GM19324 (cell line): Measurements from ENCODE around the gene MB21D2.
"Not testable (repeated sequence)": the region's sequence is repeated elsewhere in the genome, so short reads cannot be mapped to it uniquely, and the experiment has no call there.

Source experiments
- ATAC-seq: cut with Tn5 transposase; IDR thresholded peaks from one replicate; pipeline ENCODE4 v1.9.1; 2021; ENCODE audit warnings: mild to moderate bottlenecking, moderate library complexity; ENCODE audit not compliant: unreplicated experiment, low FRiP score

MB21D2 gene

GRCh38 chr3:192917404-192918274 lies at the start of gene MB21D2:
Gene MB21D2 (minus strand): TSS chr3:192917856. CDS start chr3:192917840, 16 bp downstream.
- ATAC-seq = peak; percentile 70

DNA sequence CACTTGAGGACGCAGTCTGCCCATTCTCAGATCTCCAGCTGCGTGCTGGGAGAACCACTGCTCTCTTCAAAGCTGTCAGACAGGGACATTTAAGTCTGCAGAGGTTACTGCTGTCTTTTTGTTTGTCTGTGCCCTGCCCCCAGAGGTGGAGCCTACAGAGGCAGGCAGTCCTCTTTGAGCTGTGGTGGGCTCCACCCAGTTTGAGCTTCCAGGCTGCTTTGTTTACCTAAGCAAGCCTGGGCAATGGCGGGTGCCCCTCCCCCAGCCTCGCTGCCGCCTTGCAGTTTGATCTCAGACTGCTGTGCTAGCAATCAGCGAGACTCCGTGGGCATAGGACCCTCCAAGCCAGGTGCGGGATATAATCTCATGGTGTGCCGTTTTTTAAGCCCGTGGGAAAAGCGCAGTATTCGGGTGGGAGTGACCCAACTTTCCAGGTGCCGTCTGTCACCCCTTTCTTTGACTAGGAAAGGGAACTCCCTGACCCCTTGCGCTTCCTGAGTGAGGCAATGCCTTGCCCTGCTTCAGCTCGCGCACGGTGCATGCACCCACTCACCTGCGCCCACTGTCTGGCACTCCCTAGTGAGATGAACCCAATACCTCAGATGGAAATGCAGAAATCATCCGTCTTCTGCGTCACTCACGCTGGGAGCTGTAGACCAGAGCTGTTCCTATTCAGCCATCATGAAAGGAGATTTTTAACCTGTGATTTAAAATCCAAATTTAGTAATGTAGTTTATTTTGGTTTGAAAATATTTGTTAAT lies 47.5 kb upstream of the MB21D2 start:
- not testable (repeated sequence) for ATAC-seq

DNA sequence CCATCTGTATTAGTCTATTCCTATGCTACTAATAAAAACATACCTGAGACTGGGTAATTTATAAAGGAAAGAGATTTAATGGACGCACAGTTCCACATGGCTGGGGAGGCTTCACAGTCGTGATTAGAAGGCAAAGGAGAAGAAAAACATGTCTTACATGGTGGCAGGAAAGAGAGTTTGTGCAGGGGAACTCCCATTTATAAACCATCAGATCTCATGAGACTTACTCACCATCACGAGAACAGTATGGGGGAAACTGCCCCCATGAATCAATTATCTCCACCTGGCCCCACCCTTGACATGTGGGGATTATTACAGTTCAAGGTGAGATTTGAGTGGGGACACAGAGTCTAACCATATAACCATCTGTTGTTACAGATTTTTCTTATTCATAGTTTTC lies 42.1 kb upstream of the MB21D2 start:
- no peak for ATAC-seq

DNA sequence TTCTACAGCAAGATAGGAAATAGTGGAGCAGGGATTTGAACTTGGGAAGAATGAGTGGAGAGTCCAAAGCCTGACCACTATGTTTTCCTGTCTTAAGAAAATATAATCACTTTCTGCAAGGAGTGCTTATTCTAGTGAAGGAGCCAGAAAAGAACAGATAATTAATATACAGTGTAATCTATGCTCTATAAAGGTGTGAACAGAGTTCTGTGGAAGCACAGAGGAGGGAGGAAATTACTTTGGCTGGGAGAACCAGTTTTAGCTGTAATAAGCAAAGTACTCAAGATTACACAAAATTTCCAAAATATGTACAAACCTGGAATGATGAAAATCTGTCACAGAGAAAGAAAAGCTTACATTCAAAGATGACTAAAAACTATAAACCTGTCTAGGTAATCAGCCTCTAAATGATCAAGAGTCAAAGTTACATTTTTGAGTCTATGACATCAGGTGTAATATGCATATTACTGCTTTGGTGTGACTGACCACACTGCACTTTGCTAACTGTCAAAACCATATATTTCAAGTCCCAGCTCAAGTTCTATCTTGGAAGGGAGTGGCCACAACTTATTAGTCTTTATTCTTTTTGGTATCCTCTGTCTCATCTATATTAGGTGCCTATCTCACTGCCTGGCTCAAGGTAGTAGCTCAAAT lies 40.7 kb upstream of the MB21D2 start:
- no peak for ATAC-seq

GRCh38 chr3:192957441-192958021 lies 39.9 kb upstream of the MB21D2 start:
- no peak for ATAC-seq

- no peak for ATAC-seq
Measured at GRCh38 chr3:192953926-192954325, 36.3 kb upstream of the MB21D2 start.

DNA sequence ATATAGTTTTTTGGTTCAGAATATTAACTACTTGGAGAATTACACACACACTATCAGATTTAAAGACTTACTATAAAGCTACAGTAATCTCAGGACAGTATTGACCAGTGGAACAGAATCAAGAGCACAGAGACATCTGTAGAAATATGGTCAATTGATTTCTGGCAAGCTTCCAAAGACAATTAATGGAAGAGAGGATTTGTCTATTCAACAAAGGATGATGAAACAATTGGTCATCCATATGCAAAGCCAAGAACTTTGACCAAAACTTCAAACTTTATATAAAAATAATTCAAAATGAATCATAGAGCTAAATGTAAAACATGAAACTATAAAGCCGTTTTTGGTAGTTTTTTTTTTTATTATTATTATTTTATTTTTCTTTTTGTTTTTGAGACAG lies 29.8 kb upstream of the MB21D2 start:
- no peak for ATAC-seq

GRCh38 chr3:192943393-192943792 lies 25.7 kb upstream of the MB21D2 start:
- no peak for ATAC-seq

GRCh38 chr3:192942625-192943024 lies 25.0 kb upstream of the MB21D2 start:
- no peak for ATAC-seq

DNA sequence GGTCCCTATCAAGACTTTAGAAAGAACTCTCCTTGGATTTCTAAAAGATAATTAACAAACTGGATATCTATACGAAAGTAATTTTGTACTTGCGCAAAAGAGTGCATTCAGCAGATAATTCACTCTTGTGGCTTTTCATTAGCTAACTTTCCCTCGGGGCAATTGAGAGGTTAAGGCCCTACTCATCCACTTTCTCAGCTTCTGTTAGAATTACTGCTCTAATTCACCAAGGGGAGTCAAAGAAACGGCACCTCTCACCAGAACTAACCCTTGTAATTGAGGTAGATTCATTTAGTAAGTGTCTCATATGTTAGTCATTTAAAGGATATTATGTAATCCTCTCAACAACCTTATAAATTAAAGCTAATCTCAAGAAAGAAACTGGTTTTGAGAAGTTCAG lies 22.5 kb upstream of the MB21D2 start:
- no peak for ATAC-seq

DNA sequence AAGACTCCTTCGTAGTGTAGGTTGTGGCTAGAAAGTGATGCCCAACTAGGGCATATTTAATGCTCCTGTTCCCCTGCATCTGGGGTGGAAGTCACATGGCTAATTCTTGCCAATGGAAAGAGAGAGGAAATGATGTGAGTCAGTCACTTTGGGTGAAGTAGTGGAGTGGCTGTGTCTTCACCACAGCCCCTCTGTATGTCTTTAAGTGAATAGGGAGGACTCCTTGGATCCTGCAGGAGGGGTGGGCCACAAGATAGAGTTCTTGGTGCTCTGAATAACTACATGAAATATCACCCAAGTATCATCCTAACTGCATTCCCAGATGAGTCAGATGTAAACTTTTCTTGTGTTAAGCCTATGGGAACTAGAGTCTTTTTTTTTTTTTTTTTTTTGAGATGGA lies 17.8 kb upstream of the MB21D2 start:
- ATAC-seq = no peak

DNA sequence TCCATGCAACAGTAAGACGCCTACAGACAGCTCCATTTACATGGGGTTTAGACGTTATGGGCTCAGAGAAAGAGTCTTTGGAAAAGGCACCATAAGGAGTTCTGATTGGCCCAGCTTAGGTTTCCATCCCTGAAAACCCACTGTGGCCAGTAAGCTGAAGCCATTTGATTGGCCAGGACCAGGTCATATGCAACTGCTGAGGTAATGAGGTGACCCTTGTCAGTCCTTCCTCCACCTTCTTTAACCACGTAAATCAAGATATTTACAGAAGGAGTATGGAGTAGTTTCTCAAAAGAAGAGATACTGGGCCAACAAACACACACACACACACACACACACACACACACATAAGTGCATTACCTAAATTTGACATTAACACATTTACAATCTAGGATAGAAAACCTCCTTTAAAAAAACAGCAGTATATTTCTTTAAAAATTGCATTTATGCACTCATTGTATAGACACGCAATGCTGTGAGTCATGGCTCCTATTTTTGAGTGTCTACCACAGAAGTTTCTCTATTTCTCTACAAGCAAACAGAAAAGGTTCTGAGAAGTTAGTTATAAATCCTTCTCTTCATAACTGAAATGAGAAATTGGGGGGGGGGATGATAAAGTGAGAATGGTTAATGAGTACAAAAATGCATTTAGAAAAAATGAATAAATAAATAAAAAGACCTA lies 16.3 kb upstream of the MB21D2 start:
- ATAC-seq = no peak

- ATAC-seq = no peak
Measured at GRCh38 chr3:192933259-192933658, 15.6 kb upstream of the MB21D2 start.

GRCh38 chr3:192931825-192932224 lies 14.2 kb upstream of the MB21D2 start:
- ATAC-seq = no peak

- no peak for ATAC-seq
Measured at GRCh38 chr3:192930577-192930976, 12.9 kb upstream of the MB21D2 start.

DNA sequence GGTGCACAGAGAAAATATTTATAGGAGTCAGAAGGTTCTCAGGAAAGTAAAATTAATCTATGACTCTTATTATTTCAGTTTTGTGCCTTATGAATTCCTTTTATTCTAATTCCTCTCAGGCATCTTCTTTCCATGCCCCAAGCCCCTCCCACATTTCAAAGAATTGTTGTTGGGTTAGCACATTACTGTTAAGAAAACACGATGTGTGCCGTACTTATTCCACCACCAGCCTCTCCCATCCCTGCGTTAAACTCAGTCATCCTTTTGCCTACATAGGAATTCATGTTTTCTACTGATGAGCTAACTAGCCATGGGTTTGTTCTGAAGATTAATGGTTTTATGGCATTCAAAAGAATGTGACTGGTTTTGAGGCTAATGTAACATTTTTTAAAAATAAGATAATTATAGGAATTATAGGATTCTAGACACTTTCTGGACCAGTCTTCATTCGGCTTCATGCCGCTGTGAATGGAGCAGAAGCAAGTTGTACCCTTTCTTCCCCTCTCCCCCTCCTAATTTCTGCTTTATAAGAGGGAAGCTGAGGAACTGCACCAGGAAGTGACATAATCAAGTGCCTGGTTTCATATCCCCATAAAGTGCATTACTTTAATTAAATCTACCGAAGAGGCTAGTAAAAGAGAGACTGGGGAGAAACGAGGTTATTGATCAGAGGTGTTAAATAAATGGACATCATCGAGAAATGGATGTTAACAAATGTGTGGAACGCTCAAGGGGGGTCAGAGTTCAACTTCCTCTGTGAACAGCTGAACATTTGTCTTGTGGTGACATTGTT lies 12.3 kb upstream of the MB21D2 start:
- no peak for ATAC-seq

DNA sequence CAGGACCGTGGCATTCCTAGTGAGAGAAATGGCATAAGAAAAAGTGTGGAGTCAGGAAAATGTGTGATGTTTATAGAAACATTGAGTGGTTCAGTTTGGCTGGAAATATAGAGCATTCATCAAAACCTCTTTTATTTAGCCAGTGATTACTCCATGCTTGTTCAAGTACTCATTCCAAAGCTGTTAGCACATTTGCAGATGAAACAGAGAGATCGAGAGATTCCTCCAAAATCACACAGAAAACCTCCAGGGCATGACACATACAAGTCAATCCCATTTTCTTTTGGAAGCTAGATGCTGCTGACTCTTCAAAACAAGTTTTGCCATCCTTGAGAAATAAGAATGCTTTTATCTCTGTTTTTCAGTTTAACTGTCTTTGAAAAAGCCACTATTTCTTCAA lies 11.5 kb upstream of the MB21D2 start:
- ATAC-seq = no peak

GRCh38 chr3:192928720-192929119 lies 11.1 kb upstream of the MB21D2 start:
- no peak for ATAC-seq

DNA sequence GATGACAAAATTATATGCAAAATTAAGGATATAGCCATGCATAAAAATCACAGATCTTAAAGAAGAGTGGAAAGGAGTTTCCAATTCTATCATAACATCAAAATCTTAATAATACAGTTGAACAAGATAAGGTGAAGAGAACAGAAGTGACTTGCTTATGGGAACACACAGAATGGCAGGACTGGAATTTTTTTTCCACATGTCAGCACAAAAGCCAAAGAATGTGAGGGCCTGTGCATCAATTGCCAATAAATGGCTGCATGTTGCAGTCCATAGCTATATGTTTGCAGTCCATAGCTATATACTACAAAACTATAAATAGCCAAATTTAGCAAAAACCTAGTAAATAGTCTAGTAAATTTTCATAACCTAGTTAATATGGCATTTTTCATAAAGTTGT lies 10.4 kb upstream of the MB21D2 start:
- no peak for ATAC-seq

GRCh38 chr3:192927016-192927415 lies 9.4 kb upstream of the MB21D2 start:
- no peak for ATAC-seq
